ENCODE measurements around the gene MMRN2.
"Not testable (repeated sequence)": the region's sequence is repeated elsewhere in the genome, so short reads cannot be mapped to it uniquely, and the experiment has no call there.

Gene MMRN2, protein sequence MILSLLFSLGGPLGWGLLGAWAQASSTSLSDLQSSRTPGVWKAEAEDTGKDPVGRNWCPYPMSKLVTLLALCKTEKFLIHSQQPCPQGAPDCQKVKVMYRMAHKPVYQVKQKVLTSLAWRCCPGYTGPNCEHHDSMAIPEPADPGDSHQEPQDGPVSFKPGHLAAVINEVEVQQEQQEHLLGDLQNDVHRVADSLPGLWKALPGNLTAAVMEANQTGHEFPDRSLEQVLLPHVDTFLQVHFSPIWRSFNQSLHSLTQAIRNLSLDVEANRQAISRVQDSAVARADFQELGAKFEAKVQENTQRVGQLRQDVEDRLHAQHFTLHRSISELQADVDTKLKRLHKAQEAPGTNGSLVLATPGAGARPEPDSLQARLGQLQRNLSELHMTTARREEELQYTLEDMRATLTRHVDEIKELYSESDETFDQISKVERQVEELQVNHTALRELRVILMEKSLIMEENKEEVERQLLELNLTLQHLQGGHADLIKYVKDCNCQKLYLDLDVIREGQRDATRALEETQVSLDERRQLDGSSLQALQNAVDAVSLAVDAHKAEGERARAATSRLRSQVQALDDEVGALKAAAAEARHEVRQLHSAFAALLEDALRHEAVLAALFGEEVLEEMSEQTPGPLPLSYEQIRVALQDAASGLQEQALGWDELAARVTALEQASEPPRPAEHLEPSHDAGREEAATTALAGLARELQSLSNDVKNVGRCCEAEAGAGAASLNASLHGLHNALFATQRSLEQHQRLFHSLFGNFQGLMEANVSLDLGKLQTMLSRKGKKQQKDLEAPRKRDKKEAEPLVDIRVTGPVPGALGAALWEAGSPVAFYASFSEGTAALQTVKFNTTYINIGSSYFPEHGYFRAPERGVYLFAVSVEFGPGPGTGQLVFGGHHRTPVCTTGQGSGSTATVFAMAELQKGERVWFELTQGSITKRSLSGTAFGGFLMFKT

DNA sequence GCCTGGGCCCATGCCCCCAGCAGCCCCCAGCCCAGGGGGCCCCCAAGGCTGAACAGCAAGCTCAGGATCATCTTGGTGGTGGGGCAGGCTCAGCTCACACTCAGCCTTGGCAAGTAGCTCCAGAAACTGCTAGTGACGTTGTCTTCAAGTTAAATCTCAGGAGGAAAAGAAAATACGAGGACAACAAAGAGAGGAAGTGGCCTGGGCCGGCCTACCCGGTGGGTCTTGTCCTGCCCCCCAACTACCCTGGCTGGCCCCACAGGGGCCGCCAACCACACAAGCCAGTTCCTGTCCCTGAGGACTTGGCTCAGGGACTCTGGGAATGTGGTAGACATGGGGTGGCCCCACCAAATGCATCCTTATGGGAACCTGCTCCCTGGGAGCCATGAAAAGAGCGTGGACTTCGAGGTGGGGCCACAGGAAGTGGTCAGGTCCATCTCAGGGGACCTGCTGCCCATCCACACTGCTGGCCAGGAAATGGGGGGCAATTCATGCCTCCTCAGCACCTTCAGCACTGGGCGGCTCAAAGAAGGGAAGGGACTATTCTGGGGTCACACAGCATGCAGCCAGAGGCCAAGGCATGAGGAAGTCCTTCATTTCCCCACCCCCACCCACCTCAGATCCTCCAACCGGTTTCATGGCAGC lies at the start of gene MMRN2:
MMRN2 (minus strand) TSS at position 145 of the 645 bp plus-strand sequence; CDS start at position 71, 74 bp downstream.
- DNase-seq (ENCODE audit: low read depth): no peak

DNA sequence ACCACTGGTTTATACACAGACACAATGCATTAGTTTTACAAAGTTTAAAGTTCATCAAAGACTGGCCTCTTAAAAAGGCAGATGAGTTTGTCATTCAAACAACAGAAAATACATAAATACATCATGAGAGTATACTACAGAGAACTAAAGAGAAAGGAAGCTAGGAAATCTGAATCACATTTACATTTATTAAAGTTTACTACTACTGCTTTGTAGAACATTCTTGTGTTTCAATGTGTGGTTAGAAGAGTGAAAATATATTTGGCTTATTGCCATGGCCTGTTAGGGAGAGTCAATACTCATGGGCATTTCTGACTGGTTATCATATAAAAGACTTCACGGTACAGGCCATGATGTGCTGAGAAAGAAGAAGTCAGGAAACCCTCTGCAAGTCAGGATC lies 49.7 kb upstream of the MMRN2 start:
- not testable (repeated sequence) for DNase-seq (ENCODE audit: low read depth)

DNA sequence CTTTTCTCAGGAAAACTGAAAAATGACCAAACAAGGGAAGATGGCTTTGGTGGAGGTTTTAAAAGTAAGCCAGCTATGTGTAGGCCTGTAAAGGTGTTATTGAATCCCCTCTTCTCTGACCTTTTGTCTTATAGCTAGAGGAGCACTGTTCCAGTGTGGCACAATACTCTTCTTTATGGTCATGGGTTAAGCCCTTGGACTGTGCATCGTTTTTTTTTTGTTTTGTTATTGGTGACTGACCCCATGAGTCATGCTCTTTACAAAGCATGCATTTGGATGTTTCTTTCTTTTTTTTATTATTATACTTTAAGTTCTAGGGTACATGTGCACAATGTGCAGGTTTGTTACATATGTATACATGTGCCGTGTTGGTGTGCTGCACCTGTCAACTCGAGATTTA lies 43.1 kb upstream of the MMRN2 start:
- DNase-seq (ENCODE audit: low read depth): no peak

GRCh38 chr10:86999802-87000403 lies 42.5 kb upstream of the MMRN2 start:
- DNase-seq (ENCODE audit: low read depth): not testable (repeated sequence)

- no peak for DNase-seq (ENCODE audit: low read depth)
These were observed 35.5 kb upstream of the MMRN2 start for GRCh38 chr10:86992929-86993328.

- no peak for DNase-seq (ENCODE audit: low read depth)
These were observed 35.0 kb upstream of the MMRN2 start for GRCh38 chr10:86992456-86992855.

DNA sequence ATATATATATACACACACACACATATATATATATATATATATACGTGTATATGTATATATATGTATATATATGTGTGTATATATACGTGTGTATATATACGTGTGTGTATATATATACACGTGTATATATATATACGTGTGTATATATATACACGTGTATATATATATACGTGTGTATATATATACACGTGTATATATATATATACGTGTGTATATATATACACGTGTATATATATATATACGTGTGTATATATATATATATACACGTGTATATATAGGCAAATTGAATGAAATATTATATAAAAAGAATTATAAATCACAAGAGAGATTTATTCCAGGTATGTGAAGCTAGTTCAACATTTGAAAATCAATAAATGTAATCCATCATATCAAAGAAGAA lies 33.9 kb upstream of the MMRN2 start:
- DNase-seq (ENCODE audit: low read depth): not testable (repeated sequence)

- no peak for DNase-seq (ENCODE audit: low read depth)
These were observed 31.1 kb upstream of the MMRN2 start for GRCh38 chr10:86988520-86988919.

- DNase-seq (ENCODE audit: low read depth): not testable (repeated sequence)
These were observed 27.1 kb upstream of the MMRN2 start for GRCh38 chr10:86984498-86984897.

- no peak for DNase-seq (ENCODE audit: low read depth)
These were observed 24.3 kb upstream of the MMRN2 start for GRCh38 chr10:86981716-86982115.

DNA sequence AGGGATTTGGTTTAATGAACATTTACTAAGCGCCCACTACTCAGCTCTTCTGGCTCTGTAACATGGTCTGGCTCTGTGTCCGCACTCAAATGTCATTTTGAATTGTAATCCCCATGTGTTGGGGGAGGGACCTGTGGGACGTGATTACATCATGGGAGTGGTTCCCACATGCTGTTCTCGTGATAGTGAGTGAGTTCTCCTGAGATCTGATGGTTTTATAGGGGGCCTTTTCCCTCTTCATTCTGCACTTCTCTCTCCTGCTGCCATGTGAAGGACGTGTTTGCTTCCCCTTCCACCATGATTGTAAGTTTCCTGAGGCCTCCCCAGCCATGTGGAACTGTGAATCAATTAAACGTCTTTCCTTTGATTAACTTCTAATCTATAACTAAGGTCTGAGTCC lies 23.6 kb upstream of the MMRN2 start:
- not testable (repeated sequence) for DNase-seq (ENCODE audit: low read depth)

DNA sequence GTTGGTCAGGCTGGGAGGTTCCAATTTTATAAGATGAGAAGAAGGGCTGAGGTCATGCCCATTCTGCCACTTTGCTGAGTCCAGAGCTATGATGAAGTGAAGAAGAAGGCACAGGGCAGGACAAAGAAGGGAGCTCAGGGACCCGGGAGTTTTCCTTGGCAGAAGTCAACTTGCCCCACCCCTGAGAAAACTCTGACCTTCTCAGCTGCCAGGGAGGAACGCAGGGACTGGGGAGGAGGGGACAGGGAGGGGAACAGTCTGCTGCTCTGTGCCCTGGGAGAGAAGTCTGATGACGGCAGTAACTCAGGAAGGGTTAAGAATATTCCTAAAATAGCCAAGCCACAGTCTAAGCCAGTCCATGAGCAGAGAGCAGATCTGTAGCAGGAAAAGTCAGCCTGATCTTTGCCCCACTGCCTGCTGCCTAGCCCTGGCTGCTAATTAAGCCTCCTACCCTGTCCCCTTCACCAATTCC lies 22.6 kb upstream of the MMRN2 start:
- DNase-seq (ENCODE audit: low read depth): no peak

GRCh38 chr10:86979296-86979818 lies 21.9 kb upstream of the MMRN2 start:
- no peak for DNase-seq (ENCODE audit: low read depth)

DNA sequence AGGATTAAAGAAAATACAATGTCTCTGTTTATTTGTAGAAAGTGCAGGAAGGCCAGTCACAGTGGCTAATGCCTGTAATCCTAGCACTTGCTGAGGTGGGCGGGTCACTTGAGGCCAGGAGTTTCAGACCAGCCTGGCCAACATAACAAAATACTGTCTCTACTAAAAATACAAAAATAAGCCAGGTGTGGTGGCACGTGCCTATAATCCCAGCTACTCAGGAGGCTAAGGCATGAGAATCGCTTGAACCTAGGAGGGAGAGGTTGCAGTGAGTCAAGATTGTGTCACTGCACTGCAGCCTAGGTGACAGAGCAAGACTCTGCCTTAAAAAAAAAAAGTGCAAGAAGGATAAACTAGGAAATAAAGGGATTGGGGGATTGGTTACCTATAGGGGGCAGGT lies 21.0 kb upstream of the MMRN2 start:
- not testable (repeated sequence) for DNase-seq (ENCODE audit: low read depth)

DNA sequence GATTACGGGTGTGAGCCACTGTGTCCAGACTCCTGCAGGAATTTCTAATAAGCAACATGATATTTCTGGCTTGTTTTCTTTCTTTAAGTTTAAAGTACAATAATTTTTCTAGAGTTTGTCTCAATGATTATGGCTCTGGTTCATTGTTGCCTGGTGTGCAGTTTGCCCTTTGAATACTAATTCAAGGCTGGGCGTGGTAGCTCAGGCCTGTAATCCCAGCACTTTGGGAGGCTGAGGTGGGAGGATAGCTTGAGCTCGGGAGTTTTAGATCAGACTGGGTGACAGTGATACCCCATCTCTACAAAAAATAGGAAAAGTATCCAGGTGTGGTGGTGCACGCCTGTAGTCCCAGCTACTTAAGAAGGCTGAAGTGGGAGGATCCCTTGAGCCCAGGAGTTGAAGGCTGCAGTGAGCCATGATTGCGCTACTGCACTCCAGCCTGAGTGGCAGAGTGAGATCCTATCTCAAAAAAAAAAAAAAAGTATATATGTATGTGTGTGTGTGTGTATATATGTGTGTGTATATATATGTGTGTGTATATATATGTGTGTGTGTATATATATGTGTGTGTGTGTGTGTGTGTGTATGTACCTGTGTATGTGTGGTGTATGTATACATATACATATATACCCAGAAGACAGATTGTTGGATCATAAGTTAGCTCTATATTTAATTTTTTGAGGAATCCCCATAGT lies 19.1 kb upstream of the MMRN2 start:
- DNase-seq (ENCODE audit: low read depth): no peak

- DNase-seq (ENCODE audit: low read depth): no peak
These were observed 17.1 kb upstream of the MMRN2 start for GRCh38 chr10:86974484-86974883.

DNA sequence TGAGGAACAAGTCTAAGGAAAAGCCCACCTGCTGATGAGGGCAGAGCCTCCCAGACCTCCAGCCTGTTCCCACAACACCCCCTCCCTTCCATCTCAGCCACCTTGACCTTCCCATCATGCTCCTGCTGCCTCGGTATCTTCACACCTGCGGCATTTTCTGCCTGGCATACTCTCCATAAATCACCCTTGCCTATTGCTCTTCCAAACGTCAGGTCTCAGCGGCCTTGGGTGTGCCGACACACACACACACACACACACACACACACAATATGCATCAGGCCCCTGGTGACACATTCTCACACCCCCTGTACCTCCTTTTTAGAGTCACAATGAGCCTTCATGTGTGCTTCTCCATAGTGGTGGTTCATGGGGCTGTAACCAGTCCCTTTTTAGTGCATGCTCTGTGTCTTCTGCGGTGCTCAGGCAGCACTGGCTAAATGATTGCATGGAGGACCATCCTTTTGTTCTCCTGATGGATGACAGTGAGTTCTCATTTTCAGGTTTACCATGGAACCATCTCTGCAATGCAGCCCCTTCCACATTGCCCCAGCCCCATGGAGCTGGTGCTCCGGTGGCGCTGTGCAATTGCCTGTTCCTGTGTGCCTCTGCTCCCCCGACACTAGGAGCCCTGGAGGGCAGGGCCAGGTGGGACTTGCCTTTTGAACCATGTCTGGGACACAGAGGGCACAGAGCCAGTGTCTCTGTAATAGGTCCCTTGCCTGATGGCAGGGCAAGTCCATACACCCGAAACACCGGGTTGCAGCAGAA lies 15.4 kb upstream of the MMRN2 start:
- no peak for DNase-seq (ENCODE audit: low read depth)

GRCh38 chr10:86971232-86971991 lies 14.0 kb upstream of the MMRN2 start:
- peak; percentile 72 for DNase-seq (ENCODE audit: low read depth)

GRCh38 chr10:86970982-86971231 lies 13.5 kb upstream of the MMRN2 start:
- no peak for DNase-seq (ENCODE audit: low read depth)
